Panc1 (cell line): Measurements from ENCODE around the gene KRAS. TPM values are rescaled to one million over a fixed set of nuclear protein-coding genes. Genes with fewer than 3 reads are reported as not detected.

ENCODE experiments used
- ATAC-seq: fragments of 200-7000 bp; cut with Tn5 transposase; 2 replicates; pipeline ENCODE4 v1.9.1; 2020; ENCODE audit warnings: mild to moderate bottlenecking, moderate library complexity
- BruUV-seq: library from RNA; stranded (reverse); fragments of 400-500 nt; replicated peaks from 2 replicates; lab custom pipeline; 2021; lab: Mats Ljungman, UMichigan
- CTCF ChIA-PET: fragments of 300-600 bp; sonication (Branson Sonifier 250); formaldehyde crosslinking; loops from one replicate; lab custom pipeline; 2022; ENCODE audit warnings: antibody characterized with exemption; lab: Charles Lee
- POLR2A ChIA-PET: fragments of 300-600 bp; sonication (Branson Sonifier 250); formaldehyde crosslinking; loops from one replicate; lab custom pipeline; 2022; ENCODE audit warnings: antibody characterized with exemption; lab: Charles Lee
- DNase-seq: peaks from one replicate; pipeline ENCODE4 v3.0.0-alpha.2; 2010; ENCODE audit warnings: low read depth, low spot score
- H3K27ac ChIP-seq: 2 replicates; pipeline ENCODE4 v1.5.1; 2011; ENCODE audit warnings: mild to moderate bottlenecking, low read length, inconsistent platforms
- H3K27me3 ChIP-seq: fragments of 200-500 bp; sonication (Bioruptor generic); 2 replicates; pipeline ENCODE4 v1.6.0; 2014; ENCODE audit warnings: low read length, inconsistent platforms; ENCODE audit not compliant: control insufficient read depth, insufficient read depth
- H3K36me3 ChIP-seq: fragments of 200-500 bp; sonication (Bioruptor generic); 2 replicates; pipeline ENCODE4 v1.5.1; 2014; ENCODE audit warnings: inconsistent platforms, mild to moderate bottlenecking, low read length, moderate library complexity; ENCODE audit not compliant: control insufficient read depth, insufficient read depth
- H3K4me1 ChIP-seq: 2 replicates; pipeline ENCODE4 v1.5.1; 2011; ENCODE audit warnings: inconsistent platforms, mild to moderate bottlenecking, low read length, moderate library complexity; ENCODE audit not compliant: control insufficient read depth, insufficient read depth
- H3K4me3 ChIP-seq, 2 experiments: 2 replicates each; pipeline ENCODE4 v1.5.1; 2011 to 2012; ENCODE audit warnings: low read depth in 2 of 2, low read length in 2 of 2, mild to moderate bottlenecking in 2 of 2, inconsistent platforms in 1 of 2, moderate library complexity in 1 of 2
- H3K9me3 ChIP-seq: fragments of 200-500 bp; sonication (Bioruptor generic); 2 replicates; pipeline ENCODE4 v1.5.1; 2014; ENCODE audit warnings: low read depth, mild to moderate bottlenecking, inconsistent platforms, low read length, moderate library complexity; ENCODE audit not compliant: control insufficient read depth, insufficient read depth
- POLR2AphosphoS5 ChIP-seq: IDR thresholded peaks from 2 replicates; pipeline ENCODE4 v1.6.1; 2012; ENCODE audit warnings: mild to moderate bottlenecking, low read depth, low read length, moderate library complexity
- SIN3A ChIP-seq: IDR thresholded peaks from 2 replicates; pipeline ENCODE4 v1.6.1; 2012; ENCODE audit warnings: low read depth, mild to moderate bottlenecking, low read length, moderate library complexity, borderline replicate concordance; ENCODE audit not compliant: insufficient read depth
- TCF7L2 ChIP-seq: IDR thresholded peaks from 2 replicates; pipeline ENCODE4 v1.6.1; 2011; ENCODE audit warnings: mild to moderate bottlenecking, low read depth, low read length, inconsistent platforms
- in situ Hi-C: cut with HindIII; loops from 2 replicates; pipeline ENCODE4 v1.10.0; 2016; ENCODE audit warnings: low sequenced_read_pairs, low pct_unique_long_range_greater_than_20kb
- intact Hi-C: fragments of 100-400 bp; cut with micrococcal nuclease; formaldehyde crosslinking; loops from one replicate; pipeline ENCODE4 v1.10.0; 2022; ENCODE audit not compliant: unreplicated experiment
- total RNA-seq: library from RNA; stranded (reverse); gene quantifications from one replicate; pipeline ENCODE4 v1.2.1, GENCODE V29; 2021; ENCODE audit not compliant: unreplicated experiment
- TF ChIP-seq, protein P1 (sequence below), 2 experiments: IDR thresholded peaks; 2 replicates each; pipeline ENCODE4 v1.6.1; 2011 to 2012; ENCODE audit warnings: low read depth in 2 of 2, control low read depth in 1 of 2, low read length in 1 of 2, mild to moderate bottlenecking in 1 of 2, moderate library complexity in 1 of 2; ENCODE audit not compliant: insufficient read depth in 1 of 2
- TF ChIP-seq, protein P2 (sequence below): fragments of 450-650 bp; IDR thresholded peaks from 2 replicates; pipeline ENCODE4 v1.5.1; 2017; ENCODE audit warnings: mild to moderate bottlenecking

Gene KRAS
- total RNA-seq, 1 experiment from 2014 or later, result 33.1 TPM

DNA sequence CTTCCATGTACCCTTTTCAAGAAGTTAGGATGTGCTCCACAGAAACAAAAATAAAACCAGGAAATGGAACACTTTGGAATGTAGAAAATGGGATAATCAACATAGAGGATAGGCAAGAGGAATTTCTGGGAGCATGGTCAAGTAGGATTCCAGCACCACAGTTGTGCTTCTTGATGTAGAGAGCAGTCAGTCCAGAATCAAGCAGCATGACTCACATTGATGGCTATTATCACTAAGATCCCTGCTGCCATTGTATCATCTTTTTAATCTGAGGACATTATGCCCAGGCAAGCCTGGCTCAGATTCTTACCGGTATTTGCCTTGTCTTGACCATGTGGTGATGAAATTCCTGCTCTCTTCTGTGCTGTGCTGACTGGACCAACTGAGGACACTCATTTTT, 50.0 kb downstream of the KRAS start:
- Histone ChIP-seq H3K36me3 (peaks cover under 1% of the 10 kb centered on the region; the same call in 1 of the 2 replicates), H3K9me3 (no peaks in the 10 kb centered on the region), H3K27ac (no peak overlapping the region), H3K4me3 (no peak overlapping the region), H3K4me1 (peaks cover 9% of the 10 kb centered on the region), H3K27me3 (no peaks in the 10 kb centered on the region)
- POLR2A ChIA-PET, result no interaction called here
- ATAC-seq, result no peak; the same call in 1 of the 2 replicates
- TF ChIP-seq, protein P1, sequence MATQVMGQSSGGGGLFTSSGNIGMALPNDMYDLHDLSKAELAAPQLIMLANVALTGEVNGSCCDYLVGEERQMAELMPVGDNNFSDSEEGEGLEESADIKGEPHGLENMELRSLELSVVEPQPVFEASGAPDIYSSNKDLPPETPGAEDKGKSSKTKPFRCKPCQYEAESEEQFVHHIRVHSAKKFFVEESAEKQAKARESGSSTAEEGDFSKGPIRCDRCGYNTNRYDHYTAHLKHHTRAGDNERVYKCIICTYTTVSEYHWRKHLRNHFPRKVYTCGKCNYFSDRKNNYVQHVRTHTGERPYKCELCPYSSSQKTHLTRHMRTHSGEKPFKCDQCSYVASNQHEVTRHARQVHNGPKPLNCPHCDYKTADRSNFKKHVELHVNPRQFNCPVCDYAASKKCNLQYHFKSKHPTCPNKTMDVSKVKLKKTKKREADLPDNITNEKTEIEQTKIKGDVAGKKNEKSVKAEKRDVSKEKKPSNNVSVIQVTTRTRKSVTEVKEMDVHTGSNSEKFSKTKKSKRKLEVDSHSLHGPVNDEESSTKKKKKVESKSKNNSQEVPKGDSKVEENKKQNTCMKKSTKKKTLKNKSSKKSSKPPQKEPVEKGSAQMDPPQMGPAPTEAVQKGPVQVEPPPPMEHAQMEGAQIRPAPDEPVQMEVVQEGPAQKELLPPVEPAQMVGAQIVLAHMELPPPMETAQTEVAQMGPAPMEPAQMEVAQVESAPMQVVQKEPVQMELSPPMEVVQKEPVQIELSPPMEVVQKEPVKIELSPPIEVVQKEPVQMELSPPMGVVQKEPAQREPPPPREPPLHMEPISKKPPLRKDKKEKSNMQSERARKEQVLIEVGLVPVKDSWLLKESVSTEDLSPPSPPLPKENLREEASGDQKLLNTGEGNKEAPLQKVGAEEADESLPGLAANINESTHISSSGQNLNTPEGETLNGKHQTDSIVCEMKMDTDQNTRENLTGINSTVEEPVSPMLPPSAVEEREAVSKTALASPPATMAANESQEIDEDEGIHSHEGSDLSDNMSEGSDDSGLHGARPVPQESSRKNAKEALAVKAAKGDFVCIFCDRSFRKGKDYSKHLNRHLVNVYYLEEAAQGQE (IDR thresholded peaks at IDR 0.05; ENCODE audit: insufficient read depth in 1 of 2, low read depth in 2 of 2, low read length in 1 of 2), result no peak
- TF ChIP-seq SIN3A (no peak), POLR2AphosphoS5 (no peak), TCF7L2 (no peak)
- TF ChIP-seq, protein P2, sequence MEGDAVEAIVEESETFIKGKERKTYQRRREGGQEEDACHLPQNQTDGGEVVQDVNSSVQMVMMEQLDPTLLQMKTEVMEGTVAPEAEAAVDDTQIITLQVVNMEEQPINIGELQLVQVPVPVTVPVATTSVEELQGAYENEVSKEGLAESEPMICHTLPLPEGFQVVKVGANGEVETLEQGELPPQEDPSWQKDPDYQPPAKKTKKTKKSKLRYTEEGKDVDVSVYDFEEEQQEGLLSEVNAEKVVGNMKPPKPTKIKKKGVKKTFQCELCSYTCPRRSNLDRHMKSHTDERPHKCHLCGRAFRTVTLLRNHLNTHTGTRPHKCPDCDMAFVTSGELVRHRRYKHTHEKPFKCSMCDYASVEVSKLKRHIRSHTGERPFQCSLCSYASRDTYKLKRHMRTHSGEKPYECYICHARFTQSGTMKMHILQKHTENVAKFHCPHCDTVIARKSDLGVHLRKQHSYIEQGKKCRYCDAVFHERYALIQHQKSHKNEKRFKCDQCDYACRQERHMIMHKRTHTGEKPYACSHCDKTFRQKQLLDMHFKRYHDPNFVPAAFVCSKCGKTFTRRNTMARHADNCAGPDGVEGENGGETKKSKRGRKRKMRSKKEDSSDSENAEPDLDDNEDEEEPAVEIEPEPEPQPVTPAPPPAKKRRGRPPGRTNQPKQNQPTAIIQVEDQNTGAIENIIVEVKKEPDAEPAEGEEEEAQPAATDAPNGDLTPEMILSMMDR, result no peak
- in situ Hi-C loops, result no loop called here
- CTCF ChIA-PET, result no interaction called here
- no TSS peak for BruUV-seq
- intact Hi-C loops, result no loop called here
- no peak for DNase-seq

DNA sequence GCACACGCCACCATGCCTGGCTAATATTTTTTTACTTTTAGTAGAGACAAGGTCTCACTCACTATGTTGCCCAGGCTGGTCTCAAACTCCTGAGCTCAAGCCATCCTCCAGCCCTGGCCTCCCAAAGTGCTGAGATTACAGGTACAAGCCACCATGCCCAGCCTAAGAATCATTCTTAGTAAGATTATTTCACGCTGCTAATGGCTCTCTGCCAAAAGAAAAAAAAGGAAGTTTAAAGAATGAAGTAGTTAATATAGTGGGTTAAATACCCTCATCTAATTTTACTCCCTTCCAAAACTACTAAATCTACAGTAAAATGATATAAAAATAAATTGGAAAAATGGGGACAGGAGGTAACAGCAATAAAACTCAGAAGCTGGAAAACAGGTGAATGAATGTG, 53.1 kb downstream of the KRAS start:
- no peaks in the 10 kb centered on the region for H3K9me3 ChIP-seq
- ATAC-seq (no peak), DNase-seq (no peak)
- no peak overlapping the region for H3K4me3 ChIP-seq
- no peak overlapping the region for H3K27ac ChIP-seq
- ChIA-PET CTCF (no interaction called here), POLR2A (interaction anchor here (0.7 kb wide), 1 partner anchor 121 kb away, joined by 3 read pairs; no protein-coding TSS in a partner anchor)
- no peak for TF ChIP-seq POLR2AphosphoS5
- TF ChIP-seq TCF7L2, result no peak
- no peak for TF ChIP-seq SIN3A
- TF ChIP-seq, protein P2, result no peak
- TF ChIP-seq, protein P1 (IDR thresholded peaks at IDR 0.05; ENCODE audit: insufficient read depth in 1 of 2, low read depth in 2 of 2, low read length in 1 of 2), result no peak
- in situ Hi-C loops, result no loop called here
- H3K4me1 ChIP-seq, result peaks cover 16% of the 10 kb centered on the region
- no peaks in the 10 kb centered on the region for H3K27me3 ChIP-seq
- intact Hi-C loops, result no loop called here
- no peaks in the 10 kb centered on the region for H3K36me3 ChIP-seq
- no TSS peak for BruUV-seq
